NOMO-1 treated with dmso at 0.1 percent for 144 hours (cell line): ENCODE measurements around the gene GMPR.
A peak's percentile ranks its signal among the peaks of the same experiment; 100 is the strongest.
"Not testable (repeated sequence)": the region's sequence is repeated elsewhere in the genome, so short reads cannot be mapped to it uniquely, and the experiment has no call there.

Source experiments
- DNase-seq: peaks from one replicate; lab custom pipeline; 2025; ENCODE audit not compliant: unreplicated experiment; lab: John Stamatoyannopoulos, UW

The GMPR gene

GRCh38 chr6:16225062-16225731 is 13.2 kb upstream of the GMPR start:
- DNase-seq = not testable (repeated sequence)

DNA sequence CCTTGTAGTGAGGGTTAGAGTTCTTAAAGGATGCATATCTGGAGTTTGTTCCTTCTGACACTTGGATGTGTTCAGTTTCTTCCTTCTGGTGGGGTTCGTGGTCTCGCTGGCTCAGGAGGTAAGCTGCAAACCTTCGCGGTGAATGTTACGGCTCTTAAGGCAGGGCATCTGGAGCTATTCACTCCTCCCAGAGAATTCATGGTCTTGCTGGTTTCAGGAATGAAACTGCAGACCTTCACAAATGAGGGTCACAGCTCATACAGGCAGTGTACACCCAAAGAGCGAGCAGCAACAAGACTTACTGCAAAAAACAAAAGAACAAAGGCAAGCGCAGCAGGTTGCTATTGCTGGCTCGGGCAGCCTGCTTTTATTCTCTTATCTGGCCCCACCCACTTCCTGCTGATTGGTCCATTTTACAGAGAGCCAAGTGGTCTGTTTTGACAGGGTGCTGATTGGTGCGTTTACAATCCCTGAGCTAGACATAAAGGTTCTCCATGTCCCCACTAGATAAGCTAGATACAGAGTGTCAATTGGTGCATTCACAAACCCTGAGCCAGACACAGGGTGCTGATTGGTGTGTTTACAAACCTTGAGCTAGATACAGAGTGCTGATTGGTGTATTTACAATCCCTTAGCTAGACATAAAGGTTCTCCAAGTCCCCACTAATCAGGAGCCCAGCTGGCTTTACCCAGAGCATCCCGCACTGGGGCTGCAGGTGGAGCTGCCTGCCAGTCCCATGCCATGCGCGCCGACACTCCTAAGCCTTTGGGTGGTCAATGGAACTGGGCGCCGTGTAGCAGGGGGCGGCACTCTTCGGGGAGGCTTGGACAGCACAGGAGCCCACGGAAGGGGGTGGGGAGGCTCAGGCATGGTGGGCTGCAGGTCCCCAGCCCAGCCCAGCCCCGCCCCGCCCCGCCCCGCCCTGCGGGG is 12.0 kb upstream of the GMPR start:
- DNase-seq = not testable (repeated sequence)

- DNase-seq = no peak
These were observed 11.3 kb upstream of the GMPR start for GRCh38 chr6:16227048-16227562.

GRCh38 chr6:16227605-16228004 is 10.8 kb upstream of the GMPR start:
- DNase-seq = no peak

GRCh38 chr6:16228043-16228442 is 10.3 kb upstream of the GMPR start:
- DNase-seq = no peak

DNA sequence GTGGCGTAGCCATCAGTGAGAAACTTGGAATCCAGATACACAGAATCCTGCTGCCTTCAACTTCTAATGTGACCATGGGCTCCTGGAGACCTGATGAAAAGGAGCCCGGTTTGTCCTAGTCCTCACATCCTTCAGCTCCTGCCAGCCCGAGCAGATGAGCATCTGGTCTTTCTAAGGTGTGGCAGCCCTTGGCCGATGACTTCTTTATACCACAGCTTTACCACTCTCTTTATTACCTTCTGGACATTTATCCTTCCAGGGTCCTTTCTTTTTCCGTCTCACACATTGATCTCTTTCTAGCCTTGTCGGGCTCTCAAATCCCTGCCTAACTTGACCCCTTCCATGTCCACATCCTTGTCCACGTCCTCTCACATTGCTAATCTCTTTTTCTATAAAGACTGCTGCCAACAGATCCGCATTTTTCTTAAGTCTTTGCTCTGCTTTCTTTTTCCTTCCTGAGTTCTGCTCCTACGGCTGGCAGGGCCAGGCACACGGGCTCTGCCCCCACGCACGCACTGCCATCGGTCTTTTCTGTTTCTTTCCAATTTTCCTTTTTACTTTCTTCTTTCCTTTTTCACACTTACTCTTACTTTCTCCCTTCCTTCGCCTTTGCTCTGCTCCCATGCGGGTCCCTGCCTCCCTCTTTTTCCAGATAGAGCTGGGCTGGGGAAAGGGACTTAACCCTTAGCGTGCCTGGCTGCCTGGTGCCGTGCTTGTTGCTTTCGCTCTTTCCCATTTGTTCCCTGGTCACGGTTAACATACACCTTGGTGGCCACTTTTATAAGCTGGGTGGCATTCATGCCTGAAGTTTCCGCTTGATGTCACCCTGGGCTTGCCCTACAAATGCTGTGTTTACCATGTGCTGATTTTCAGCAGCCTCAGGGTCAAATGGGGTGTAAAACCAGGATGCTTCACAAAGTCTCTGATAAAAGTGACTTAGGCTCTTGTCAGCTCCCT is 9.4 kb upstream of the GMPR start:
- no peak for DNase-seq

GRCh38 chr6:16229700-16230099 is 8.7 kb upstream of the GMPR start:
- DNase-seq = no peak

DNA sequence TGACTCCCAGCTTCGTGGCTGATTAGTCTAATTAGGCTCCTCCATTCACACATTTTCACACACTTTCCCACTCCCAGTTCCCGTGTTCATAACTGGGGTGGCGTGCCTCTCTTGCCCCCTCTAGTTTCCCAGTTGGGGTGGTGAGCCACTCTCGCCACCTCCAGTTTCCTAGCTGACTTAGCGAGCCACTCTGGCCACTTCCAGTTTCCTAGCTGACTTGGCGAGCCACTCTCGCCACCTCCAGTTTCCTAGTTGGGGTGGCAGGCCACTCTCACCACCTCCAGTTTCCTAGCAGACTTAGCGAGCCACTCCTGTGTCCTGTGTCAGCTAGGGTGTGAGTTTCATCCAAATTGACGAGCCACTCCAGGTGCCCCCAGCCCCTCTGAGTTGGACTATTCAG is 7.4 kb upstream of the GMPR start:
- no peak for DNase-seq

- no peak for DNase-seq
These were observed 6.3 kb upstream of the GMPR start for GRCh38 chr6:16232086-16232485.

DNA sequence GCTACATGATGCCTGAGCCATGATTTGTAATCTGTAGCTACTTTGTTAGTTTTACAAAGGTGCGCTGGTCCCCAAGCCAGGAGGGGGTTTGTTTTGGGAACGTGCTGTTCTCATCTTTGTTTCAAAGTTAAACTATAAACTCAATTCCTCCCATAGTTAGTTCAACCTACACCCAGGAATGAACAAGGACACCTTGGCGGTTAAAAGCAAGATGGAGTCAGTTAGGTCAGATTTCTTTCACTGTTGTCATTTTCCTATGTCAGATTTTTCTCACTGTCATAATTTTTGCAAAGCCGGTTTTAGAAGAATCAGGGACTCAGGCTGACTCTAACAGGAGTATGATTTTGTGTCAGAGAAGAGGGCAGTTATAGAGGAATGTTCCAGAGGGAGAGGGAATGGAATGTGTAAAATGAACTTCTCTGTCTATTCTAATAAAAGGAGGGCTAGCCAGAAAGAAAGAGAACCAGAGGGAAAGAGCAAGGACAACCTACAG is 2.3 kb upstream of the GMPR start:
- DNase-seq = no peak

GRCh38 chr6:16236631-16237199 is 1.7 kb upstream of the GMPR start:
- DNase-seq = peak; percentile 32

- DNase-seq = no peak
These were observed 1.1 kb upstream of the GMPR start for GRCh38 chr6:16237242-16237641.

- peak; percentile 68 for DNase-seq
These were observed 793 bp downstream of the GMPR start for GRCh38 chr6:16238963-16239797.

DNA sequence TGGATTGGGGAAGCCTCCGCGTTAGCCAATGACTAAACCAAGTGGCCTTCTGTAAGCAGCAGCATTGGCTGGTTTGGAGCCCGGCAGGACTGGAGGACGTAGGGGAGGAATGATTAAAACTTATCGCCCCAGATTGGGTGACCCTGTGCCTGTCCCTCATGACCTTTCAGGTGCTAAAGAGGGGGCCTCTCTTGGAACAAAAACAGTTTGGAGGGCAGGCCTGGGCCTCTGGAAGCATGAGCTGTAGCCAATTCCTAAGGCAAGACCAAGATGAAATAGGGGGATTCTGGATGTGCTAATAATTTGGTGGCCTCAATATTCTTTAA is 1.4 kb downstream of the GMPR start:
- DNase-seq = no peak

DNA sequence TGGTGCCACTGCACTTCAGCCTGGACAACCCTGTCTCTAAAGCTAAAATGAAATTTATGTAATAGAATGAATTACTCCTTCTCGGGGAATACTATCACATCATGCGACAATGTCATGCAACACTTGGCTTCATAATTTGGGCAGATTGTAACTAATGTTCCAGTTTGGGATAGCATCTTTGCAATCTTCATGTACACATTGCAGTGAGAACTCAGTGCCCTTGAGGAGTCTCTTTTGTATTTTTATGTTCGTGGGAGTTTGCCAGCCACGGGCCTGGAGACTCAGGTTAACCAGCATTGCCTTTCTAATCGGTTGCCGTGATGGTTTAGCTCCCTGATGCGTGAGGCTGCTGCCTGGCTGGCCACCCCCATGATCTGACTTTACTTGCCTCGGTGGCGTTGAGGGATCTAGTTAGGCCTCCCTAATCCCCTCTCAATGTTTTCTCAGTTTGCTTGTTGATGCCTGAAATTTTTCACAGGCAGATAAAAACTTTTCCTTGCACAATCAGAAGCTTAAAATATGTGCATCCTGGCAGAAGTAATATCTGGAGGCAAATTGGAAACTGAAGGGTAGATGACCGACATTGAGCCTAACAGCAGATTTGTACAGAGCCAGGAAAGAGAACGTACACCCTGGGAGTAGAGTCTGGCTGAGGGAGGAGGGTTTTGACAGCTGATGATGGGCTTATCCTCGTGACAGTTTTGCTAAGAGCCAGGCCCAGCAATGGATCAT is 2.4 kb downstream of the GMPR start:
- DNase-seq = no peak

DNA sequence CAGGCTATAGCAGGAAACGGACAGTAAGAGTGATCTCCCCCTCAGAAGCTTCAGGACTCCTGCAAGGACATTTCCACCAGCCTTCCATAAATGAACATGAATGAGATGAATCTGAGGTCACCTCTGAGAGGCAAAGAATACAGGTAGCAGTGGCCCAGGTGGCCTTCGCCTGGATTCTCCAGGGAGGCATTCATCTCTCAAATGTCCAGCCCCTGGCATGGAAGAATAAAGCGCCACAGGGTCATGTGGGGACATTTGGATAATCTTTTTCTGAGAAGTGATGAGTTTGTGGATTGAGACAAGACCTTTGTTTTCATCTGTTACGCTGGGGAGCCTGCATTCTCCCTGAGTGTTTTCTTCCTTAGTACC is 2.9 kb downstream of the GMPR start:
- no peak for DNase-seq

- no peak for DNase-seq
These were observed 4.7 kb downstream of the GMPR start for GRCh38 chr6:16243055-16243454.

DNA sequence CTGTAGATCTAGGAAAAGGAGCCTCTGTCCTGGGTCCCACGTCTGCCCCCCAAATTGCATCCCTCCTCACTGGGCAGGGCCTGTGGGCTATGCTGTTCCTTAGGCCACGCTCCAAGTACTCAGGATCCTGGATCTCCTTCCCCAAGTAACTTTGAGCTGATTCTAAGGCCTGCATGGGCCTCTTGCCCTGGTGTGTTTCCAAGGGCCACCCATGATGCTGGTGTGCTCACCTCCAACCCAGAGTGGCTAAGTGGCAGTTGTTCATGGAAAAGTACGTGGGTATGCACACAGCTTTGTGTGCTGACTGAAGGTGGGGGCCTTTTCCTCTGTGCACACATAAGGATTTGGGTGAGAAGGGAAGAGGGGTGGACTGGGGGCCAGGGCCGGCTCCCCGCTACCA is 5.3 kb downstream of the GMPR start:
- no peak for DNase-seq

GRCh38 chr6:16244446-16244845 is 6.1 kb downstream of the GMPR start:
- DNase-seq = no peak
